ENCODE results near the gene GTF2A1.

The GTF2A1 gene

DNA sequence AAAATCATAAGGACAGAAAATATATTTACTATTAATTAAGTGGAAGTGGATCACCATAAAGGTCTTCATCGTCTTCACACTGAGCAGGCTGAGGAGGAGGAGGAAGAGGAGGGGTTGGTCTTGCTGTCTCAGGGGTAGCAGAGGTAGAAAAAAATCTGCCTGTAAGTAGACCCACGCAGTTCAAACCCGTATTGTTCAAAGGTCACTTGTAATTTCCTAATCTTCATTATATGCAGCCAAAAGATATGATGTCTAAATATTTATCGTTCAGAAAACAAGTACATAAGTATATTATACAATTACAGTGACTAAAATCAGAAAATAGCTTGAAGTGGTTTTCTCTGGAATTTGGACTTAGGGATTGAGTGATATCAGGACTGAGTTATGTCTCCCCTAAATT lies 72.1 kb downstream of the GTF2A1 start:
- no peak for DNase-seq (ENCODE audit: low read depth)
- H3K4me3 ChIP-seq (ENCODE audit: control insufficient read depth, low read depth, low read length) = no peak overlapping the region
- TF ChIP-seq, protein P1, sequence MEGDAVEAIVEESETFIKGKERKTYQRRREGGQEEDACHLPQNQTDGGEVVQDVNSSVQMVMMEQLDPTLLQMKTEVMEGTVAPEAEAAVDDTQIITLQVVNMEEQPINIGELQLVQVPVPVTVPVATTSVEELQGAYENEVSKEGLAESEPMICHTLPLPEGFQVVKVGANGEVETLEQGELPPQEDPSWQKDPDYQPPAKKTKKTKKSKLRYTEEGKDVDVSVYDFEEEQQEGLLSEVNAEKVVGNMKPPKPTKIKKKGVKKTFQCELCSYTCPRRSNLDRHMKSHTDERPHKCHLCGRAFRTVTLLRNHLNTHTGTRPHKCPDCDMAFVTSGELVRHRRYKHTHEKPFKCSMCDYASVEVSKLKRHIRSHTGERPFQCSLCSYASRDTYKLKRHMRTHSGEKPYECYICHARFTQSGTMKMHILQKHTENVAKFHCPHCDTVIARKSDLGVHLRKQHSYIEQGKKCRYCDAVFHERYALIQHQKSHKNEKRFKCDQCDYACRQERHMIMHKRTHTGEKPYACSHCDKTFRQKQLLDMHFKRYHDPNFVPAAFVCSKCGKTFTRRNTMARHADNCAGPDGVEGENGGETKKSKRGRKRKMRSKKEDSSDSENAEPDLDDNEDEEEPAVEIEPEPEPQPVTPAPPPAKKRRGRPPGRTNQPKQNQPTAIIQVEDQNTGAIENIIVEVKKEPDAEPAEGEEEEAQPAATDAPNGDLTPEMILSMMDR (conservative IDR thresholded peaks at IDR 0.05; ENCODE audit: control insufficient read depth, insufficient read depth, low read depth, low read length) = no peak

DNA sequence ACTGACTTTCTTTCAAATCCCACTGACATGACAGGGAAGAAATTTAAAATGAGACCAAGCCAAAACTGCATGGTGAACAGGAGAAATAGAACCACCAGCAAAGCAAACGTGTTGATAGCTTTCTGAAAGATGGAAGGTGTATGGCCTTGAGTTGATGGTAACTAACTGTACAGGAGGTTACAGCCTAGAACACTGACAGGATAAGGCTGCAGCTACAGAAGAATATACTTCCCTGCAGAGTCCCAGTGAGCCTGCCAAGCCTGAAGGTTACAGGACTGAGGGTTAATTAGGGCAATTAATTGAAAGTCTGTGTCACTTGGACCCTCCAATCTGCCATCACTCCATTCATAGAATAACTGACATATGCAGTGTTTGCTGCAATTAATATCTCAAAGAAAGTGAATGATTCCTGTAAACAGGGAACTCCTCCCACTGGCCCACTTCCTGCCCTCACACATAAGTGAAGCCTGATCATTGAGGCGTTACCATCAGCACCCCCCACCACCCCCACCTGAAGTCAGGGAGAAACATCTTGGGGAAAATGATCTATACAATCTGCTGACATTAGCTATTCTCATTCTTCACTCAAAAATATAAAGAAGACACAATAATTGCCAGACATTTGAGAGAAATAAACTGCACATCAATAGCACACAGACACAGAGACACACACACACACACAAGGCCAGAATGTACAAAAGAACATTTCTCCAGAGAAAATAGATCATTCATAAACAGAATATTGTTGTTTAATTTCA lies 73.4 kb downstream of the GTF2A1 start:
- no peak overlapping the region for H3K4me3 ChIP-seq (ENCODE audit: control insufficient read depth, low read depth, low read length)
- TF ChIP-seq, protein P1 (conservative IDR thresholded peaks at IDR 0.05; ENCODE audit: control insufficient read depth, insufficient read depth, low read depth, low read length) = no peak
- DNase-seq (ENCODE audit: low read depth) = no peak

DNA sequence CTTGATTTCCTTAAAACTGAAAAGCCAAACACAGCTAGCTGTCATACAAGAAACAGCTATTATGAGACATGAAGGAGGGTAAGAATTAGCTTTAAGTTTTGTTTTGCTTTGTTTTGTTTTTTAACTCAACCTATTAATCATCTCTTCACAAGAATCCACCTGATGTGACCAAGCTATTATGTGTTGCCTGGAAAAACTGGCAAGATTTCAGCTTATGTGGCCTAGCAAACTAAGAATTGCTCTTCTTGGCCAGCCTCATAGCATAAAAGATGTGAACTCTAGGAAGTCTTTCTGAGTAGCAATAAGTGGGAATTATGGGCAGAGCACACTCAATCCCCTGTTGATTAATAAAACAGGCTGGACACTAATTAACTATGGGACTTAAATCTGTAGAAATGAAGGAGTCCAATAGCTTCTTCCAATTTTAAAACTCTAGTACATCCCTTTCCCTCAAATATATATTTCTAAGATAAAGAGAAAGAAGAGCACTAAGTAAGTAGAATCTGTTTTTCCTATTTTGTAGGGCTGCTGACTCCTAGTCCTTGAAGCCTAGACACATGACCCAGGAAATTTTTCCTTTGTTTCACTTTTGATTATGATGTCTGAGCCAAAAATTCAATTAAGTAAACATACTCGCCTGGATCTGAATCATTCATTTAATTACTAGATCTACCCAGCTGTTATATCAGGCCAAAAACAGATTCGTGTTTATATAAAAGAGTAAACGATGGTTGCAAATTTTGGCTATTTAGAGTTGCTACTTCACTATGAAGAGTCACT lies 75.7 kb downstream of the GTF2A1 start:
- no peak overlapping the region for H3K4me3 ChIP-seq (ENCODE audit: control insufficient read depth, low read depth, low read length)
- TF ChIP-seq, protein P1 (conservative IDR thresholded peaks at IDR 0.05; ENCODE audit: control insufficient read depth, insufficient read depth, low read depth, low read length) = no peak
- DNase-seq (ENCODE audit: low read depth) = no peak

DNA sequence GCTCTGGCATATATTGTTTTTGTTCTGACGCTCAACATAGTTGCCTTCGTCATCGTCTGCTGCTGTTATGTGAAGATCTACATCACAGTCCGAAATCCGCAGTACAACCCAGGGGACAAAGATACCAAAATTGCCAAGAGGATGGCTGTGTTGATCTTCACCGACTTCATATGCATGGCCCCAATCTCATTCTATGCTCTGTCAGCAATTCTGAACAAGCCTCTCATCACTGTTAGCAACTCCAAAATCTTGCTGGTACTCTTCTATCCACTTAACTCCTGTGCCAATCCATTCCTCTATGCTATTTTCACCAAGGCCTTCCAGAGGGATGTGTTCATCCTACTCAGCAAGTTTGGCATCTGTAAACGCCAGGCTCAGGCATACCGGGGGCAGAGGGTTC lies 77.0 kb downstream of the GTF2A1 start:
- DNase-seq (ENCODE audit: low read depth) = no peak
- TF ChIP-seq, protein P1 (conservative IDR thresholded peaks at IDR 0.05; ENCODE audit: control insufficient read depth, insufficient read depth, low read depth, low read length) = no peak
- no peak overlapping the region for H3K4me3 ChIP-seq (ENCODE audit: control insufficient read depth, low read depth, low read length)

DNA sequence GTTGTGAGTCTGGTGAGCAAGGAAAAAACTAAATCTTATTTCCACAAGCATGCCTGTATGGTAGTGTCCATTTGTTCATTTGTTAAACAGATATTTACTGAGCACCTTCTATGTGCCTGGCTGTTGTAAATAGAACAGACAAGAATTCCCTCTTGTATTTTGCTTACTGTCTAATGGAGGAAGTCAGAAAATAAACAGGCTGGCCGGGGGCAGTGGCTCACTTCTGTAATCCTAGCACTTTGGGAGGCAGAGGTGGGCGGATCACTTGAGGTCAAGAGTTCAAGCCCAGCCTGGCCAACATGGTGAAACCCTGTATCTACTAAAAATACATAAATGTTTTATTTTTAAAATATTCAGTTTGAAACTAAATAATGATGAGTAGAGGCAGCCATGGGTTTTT lies 79.3 kb downstream of the GTF2A1 start:
- no peak for DNase-seq (ENCODE audit: low read depth)
- TF ChIP-seq, protein P1 (conservative IDR thresholded peaks at IDR 0.05; ENCODE audit: control insufficient read depth, insufficient read depth, low read depth, low read length) = no peak

DNA sequence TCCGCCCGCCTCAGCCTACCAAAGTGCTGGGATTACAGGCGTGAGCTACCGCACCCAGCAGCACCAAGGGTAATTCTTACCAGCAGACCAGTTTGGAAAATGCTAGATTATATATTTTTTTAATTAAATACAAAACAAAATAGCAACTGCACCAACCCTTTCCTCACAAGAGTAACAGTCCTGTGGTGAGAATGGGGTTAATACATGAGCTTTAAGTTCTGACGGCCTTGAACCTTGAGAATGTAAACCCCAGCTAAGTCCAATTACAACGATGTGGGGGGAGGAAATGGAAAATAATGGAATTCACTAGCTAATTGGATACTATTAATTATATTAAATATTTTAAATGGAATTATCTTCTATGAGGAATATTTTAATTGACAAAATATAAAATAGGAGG lies 82.3 kb downstream of the GTF2A1 start:
- H3K4me3 ChIP-seq (ENCODE audit: control insufficient read depth, low read depth, low read length) = no peak overlapping the region
- TF ChIP-seq, protein P1 (conservative IDR thresholded peaks at IDR 0.05; ENCODE audit: control insufficient read depth, insufficient read depth, low read depth, low read length) = no peak
- DNase-seq (ENCODE audit: low read depth) = no peak

More for the DNA sequence above, 79.3 kb downstream of the GTF2A1 start:
- H3K4me3 ChIP-seq (ENCODE audit: control insufficient read depth, low read depth, low read length) = no peak overlapping the region
